Gastrocnemius medialis (tissue), 4 donors: ENCODE measurements around the gene C11orf52. TPM values are rescaled to one million over a fixed set of nuclear protein-coding genes. Genes with fewer than 3 reads are reported as not detected.
"Not testable (repeated sequence)": the region's sequence is repeated elsewhere in the genome, so short reads cannot be mapped to it uniquely, and the experiment has no call there.

Experiments used
- ATAC-seq, 2 donors: fragments of 150-250 bp; one replicate each; pipeline ENCODE4 v1.9.1; 2016
- DNase-seq, 2 donors: peaks; one replicate each; pipeline ENCODE4 v3.0.0-alpha.2; 2019
- H3K27ac ChIP-seq, 4 donors: fragments of 200-600 bp; sonication (generic); 1 replicate in 1 of 4; 2 replicates in 3 of 4; pipeline ENCODE4 v1.5.1; 2016 to 2018; ENCODE audit warnings: mild to moderate bottlenecking in 2 of 4, moderate library complexity in 1 of 4
- H3K27me3 ChIP-seq, 3 donors: fragments of 200-600 bp; sonication (generic) in 2 of 3; 1 replicate in 1 of 3; 2 replicates in 2 of 3; pipeline versions ENCODE4 v1.5.1 to v1.6.0; 2016 to 2019; ENCODE audit warnings: mild to moderate bottlenecking in 1 of 3, moderate library complexity in 1 of 3
- H3K36me3 ChIP-seq, 2 donors: fragments of 200-600 bp; sonication (generic) in 1 of 2; one replicate each; pipeline ENCODE4 v1.5.1; 2017 to 2018
- H3K4me1 ChIP-seq, 2 donors: fragments of 200-600 bp; sonication (generic) in 1 of 2; one replicate each; pipeline ENCODE4 v1.5.1; 2016 to 2017; ENCODE audit warnings: mild to moderate bottlenecking in 2 of 2
- H3K4me3 ChIP-seq, 4 donors: fragments of 200-600 bp; sonication (generic) in 3 of 4; 1 replicate in 1 of 4; 2 replicates in 3 of 4; pipeline ENCODE4 v1.5.1; 2016 to 2019; ENCODE audit warnings: mild to moderate bottlenecking in 2 of 4
- H3K9me3 ChIP-seq, 3 donors: fragments of 200-600 bp; sonication (generic) in 2 of 3; 1 replicate in 1 of 3; 2 replicates in 2 of 3; pipeline ENCODE4 v1.5.1; 2016 to 2019
- CTCF ChIP-seq, 5 experiments: fragments of 450-650 bp in 3 of 5; fragments of 200-600 bp in 2 of 5; sonication (generic) in 2 of 5; IDR thresholded peaks in 4 of 5; conservative IDR thresholded peaks in 1 of 5; 1 replicate in 4 of 5; 2 replicates in 1 of 5; pipeline ENCODE4 v1.5.1; 2016 to 2019; ENCODE audit warnings: antibody characterized with exemption in 5 of 5, mild to moderate bottlenecking in 3 of 5, moderate library complexity in 3 of 5
- POLR2A ChIP-seq, 2 donors: fragments of 450-650 bp; IDR thresholded peaks; one replicate each; pipeline ENCODE4 v1.6.1; 2017; ENCODE audit warnings: antibody characterized with exemption in 2 of 2, mild to moderate bottlenecking in 2 of 2, moderate library complexity in 2 of 2
- in situ Hi-C, 4 donors: fragments of 200-750 bp; cut with MboI; loops; one replicate each; pipeline versions ENCODE4 v1.15.0 to v1.8.0; 2017; ENCODE audit warnings: low sequenced_read_pairs in 4 of 4
- intact Hi-C: fragments of 100-400 bp; cut with DNase I; formaldehyde crosslinking; loops from one replicate; pipeline ENCODE4 v1.15.1; 2023; ENCODE audit warnings: low total_unique reads
- total RNA-seq, 4 donors: library from RNA; depleted of rRNA; stranded (reverse); fragments of >200 nt; gene quantifications; one replicate each; pipeline versions ENCODE4 v1.1.0 to v1.2.3, GENCODE V29; 2016

Gene C11orf52
- total RNA-seq, 4 donors from 2014 or later, result 6.3 to 23.8 (median 11.9) TPM

GRCh38 chr11:111930472-111930871 lies 11.8 kb downstream of the C11orf52 start:
- no peaks in the 10 kb centered on the region for H3K27me3 ChIP-seq
- TF ChIP-seq CTCF (IDR thresholded peaks at IDR 0.05 in 4 of 5, conservative IDR thresholded peaks at IDR 0.05 in 1 of 5) (no peak), POLR2A (IDR thresholded peaks at IDR 0.05) (no peak)
- in situ Hi-C loops, result loop anchor here in 3 of 4 donors (5.0 to 10.0 kb wide), 3 partner anchors 42 to 57 kb away; partner anchors contain the start of genes ALG9 (in 1 of the 3), CFAP68 (in 1 of the 3) and FDXACB1 (in 1 of the 3)
- peaks cover 16 to 26% of the 10 kb centered on the region in 2 donors for H3K4me1 ChIP-seq
- H3K9me3 ChIP-seq, result no peaks in the 10 kb centered on the region
- no peak overlapping the region for H3K27ac ChIP-seq
- ATAC-seq (no peak), DNase-seq (no peak)
- H3K4me3 ChIP-seq, result no peak overlapping the region
- H3K36me3 ChIP-seq, result no peaks in the 10 kb centered on the region
- intact Hi-C loops, result loop anchor here (10.0 kb wide), 1 partner anchor 154 kb away; the partner anchor contains the start of genes SDHD and TIMM8B

GRCh38 chr11:111932611-111932950 lies 13.9 kb downstream of the C11orf52 start:
- Histone ChIP-seq H3K27me3 (no peaks in the 10 kb centered on the region), H3K9me3 (no peaks in the 10 kb centered on the region), H3K27ac (no peak overlapping the region), H3K4me1 (peaks cover 14 to 29% of the 10 kb centered on the region in 2 donors), H3K36me3 (no peaks in the 10 kb centered on the region), H3K4me3 (no peak overlapping the region)
- in situ Hi-C loops, result loop anchor here in 3 of 4 donors (5.0 to 10.0 kb wide), 3 partner anchors 40 to 58 kb away; partner anchors contain the start of genes ALG9 (in 1 of the 3), CFAP68 (in 1 of the 3) and FDXACB1 (in 1 of the 3)
- TF ChIP-seq CTCF (IDR thresholded peaks at IDR 0.05 in 4 of 5, conservative IDR thresholded peaks at IDR 0.05 in 1 of 5) (no peak), POLR2A (IDR thresholded peaks at IDR 0.05) (no peak)
- ATAC-seq (no peak), DNase-seq (no peak)
- intact Hi-C loops, result loop anchor here (1.0 to 10.0 kb wide), 2 partner anchors 64 to 152 kb away; partner anchors contain the start of genes SDHD and TIMM8B

GRCh38 chr11:111933176-111933575 lies 14.5 kb downstream of the C11orf52 start:
- in situ Hi-C loops (loop anchor here in 3 of 4 donors (5.0 to 10.0 kb wide), 3 partner anchors 39 to 58 kb away; partner anchors contain the start of genes ALG9 (in 1 of the 3), CFAP68 (in 1 of the 3) and FDXACB1 (in 1 of the 3)), intact Hi-C loops (loop anchor here (10.0 kb wide), 1 partner anchor 152 kb away; the partner anchor contains the start of genes SDHD and TIMM8B)
- H3K36me3 ChIP-seq, DNase-seq, H3K9me3 ChIP-seq, H3K27me3 ChIP-seq, ATAC-seq, H3K4me3 ChIP-seq, H3K27ac ChIP-seq: not testable (repeated sequence)
- peaks cover 14 to 33% of the 10 kb centered on the region in 2 donors for H3K4me1 ChIP-seq

GRCh38 chr11:111933872-111934271 lies 15.2 kb downstream of the C11orf52 start:
- intact Hi-C loops (loop anchor here (10.0 kb wide), 1 partner anchor 151 kb away; the partner anchor contains the start of genes SDHD and TIMM8B), in situ Hi-C loops (loop anchor here in 3 of 4 donors (5.0 to 10.0 kb wide), 3 partner anchors 38 to 59 kb away; partner anchors contain the start of genes ALG9 (in 1 of the 3), CFAP68 (in 1 of the 3) and FDXACB1 (in 1 of the 3))
- no peaks in the 10 kb centered on the region for H3K36me3 ChIP-seq
- TF ChIP-seq CTCF (IDR thresholded peaks at IDR 0.05 in 4 of 5, conservative IDR thresholded peaks at IDR 0.05 in 1 of 5) (no peak), POLR2A (IDR thresholded peaks at IDR 0.05) (no peak)
- no peaks in the 10 kb centered on the region for H3K27me3 ChIP-seq
- peaks cover 19 to 38% of the 10 kb centered on the region in 2 donors for H3K4me1 ChIP-seq
- H3K4me3 ChIP-seq, result no peak overlapping the region
- H3K9me3 ChIP-seq, result no peaks in the 10 kb centered on the region
- ATAC-seq (no peak), DNase-seq (no peak)
- no peak overlapping the region for H3K27ac ChIP-seq

- Histone ChIP-seq H3K4me1 (peaks cover 23 to 43% of the 10 kb centered on the region in 2 donors), H3K4me3 (no peak overlapping the region), H3K9me3 (no peaks in the 10 kb centered on the region), H3K27me3 (no peaks in the 10 kb centered on the region), H3K36me3 (no peaks in the 10 kb centered on the region), H3K27ac (no peak overlapping the region)
- no peak for DNase-seq
- TF ChIP-seq CTCF (IDR thresholded peaks at IDR 0.05 in 4 of 5, conservative IDR thresholded peaks at IDR 0.05 in 1 of 5) (no peak), POLR2A (IDR thresholded peaks at IDR 0.05) (no peak)
- intact Hi-C loops, result loop anchor here (10.0 kb wide), 1 partner anchor 150 kb away; the partner anchor contains the start of genes SDHD and TIMM8B
- in situ Hi-C loops, result loop anchor here in 3 of 4 donors (5.0 to 10.0 kb wide), 3 partner anchors 38 to 60 kb away; partner anchors contain the start of genes ALG9 (in 1 of the 3), CFAP68 (in 1 of the 3) and FDXACB1 (in 1 of the 3)
- ATAC-seq, result no peak
Measured at GRCh38 chr11:111934306-111934705, 15.6 kb downstream of the C11orf52 start.
